ENCODE data around the gene ZNF609.

- no peak for TF ChIP-seq CTCF (IDR thresholded peaks at IDR 0.05)
- no peak for TF ChIP-seq POLR2A (IDR thresholded peaks at IDR 0.05)
- no peak for TF ChIP-seq POLR2AphosphoS5 (IDR thresholded peaks at IDR 0.05)
Observed at GRCh38 chr15:64690008-64690407, 229.6 kb downstream of the ZNF609 start.

All from gastroesophageal sphincter (tissue), 3 donors.